DOHH2 (cell line): Measurements from ENCODE around the gene WDFY4.

ENCODE experiments used
- CTCF ChIP-seq: fragments of 200-600 bp; sonication (generic); IDR thresholded peaks from one replicate; pipeline ENCODE4 v1.5.1; 2014; ENCODE audit warnings: antibody characterized with exemption, mild to moderate bottlenecking, low read depth, low read length; ENCODE audit not compliant: poor library complexity, severe bottlenecking
- EZH2phosphoT487 ChIP-seq: fragments of 200-600 bp; sonication (generic); IDR thresholded peaks from 2 replicates; pipeline ENCODE4 v1.6.1; 2017; ENCODE audit warnings: borderline replicate concordance, mild to moderate bottlenecking, antibody characterized with exemption, low read length, moderate library complexity, mixed read lengths

GRCh38 chr10:48691812-48692528 is 7.3 kb downstream of the WDFY4 start:
- no peak for TF ChIP-seq CTCF
- no peak for TF ChIP-seq EZH2phosphoT487
